ENCODE data around the gene SLC26A9.
"Not testable (repeated sequence)": the region's sequence is repeated elsewhere in the genome, so short reads cannot be mapped to it uniquely, and the experiment has no call there.

SLC26A9 gene

DNA sequence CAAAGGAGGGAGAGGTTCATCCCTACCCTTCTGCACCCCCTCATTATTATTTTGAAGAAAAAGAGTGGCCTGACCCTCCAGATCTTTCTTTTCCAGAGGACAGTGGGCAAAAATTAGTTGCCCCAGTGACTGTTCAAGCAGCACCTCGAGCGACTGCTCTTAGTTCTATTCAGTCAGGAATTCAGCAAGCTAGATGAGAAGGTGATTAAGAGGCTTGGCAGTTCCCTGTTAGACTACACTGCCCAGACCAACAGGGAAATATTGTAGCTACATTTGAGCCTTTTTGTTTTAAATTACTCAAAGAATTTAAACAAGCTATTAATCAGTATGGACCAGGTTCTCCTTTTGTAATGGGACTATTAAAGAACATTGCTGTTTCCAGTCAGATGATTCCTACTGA lies 51.8 kb downstream of the SLC26A9 start:
- not testable (repeated sequence) for DNase-seq

GRCh38 chr1:205890631-205891030 lies 52.6 kb downstream of the SLC26A9 start:
- DNase-seq: not testable (repeated sequence)

- not testable (repeated sequence) for DNase-seq
Observed at GRCh38 chr1:205889706-205890105, 53.5 kb downstream of the SLC26A9 start.

DNA sequence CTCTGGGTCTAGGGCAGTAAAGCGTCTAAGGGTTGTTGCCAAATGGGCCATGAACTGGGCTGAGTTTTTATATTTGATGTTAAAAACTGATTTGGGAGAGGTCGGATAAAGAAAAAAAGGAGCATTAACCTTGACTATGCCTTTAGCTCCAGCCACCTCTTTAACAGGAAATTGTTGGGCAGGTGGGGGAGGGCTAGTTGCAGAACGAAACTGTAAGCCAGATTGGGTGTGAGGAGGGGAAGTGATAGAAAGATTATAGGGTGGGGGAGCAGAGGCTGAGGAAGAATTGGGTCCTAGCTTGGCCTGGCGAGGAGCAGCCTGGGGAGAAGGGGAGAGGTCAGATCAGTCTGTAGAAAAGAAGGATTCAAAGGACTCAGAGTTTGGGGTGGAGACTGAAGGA lies 54.2 kb downstream of the SLC26A9 start:
- DNase-seq: not testable (repeated sequence)

- no peak for DNase-seq
Observed at GRCh38 chr1:205883792-205884191, 59.5 kb downstream of the SLC26A9 start.

DNA sequence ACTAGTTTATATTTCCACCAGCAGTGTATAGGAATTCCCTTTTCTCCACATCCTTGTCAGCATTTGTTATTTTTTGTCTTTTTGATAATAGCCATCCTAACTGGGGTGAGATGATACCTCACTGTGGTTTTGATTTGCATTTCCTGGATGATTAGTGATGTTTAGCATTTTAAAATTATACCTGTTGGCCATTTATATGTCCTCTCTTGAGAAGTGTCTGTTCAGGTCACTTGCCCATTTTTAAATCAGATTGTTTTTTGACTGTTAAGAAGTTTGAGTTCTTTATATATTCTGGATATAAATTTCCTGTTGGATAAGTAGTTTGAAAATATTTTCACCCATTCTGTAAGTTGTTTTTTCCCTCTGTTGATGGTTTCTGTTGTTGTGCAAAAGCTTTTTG lies 62.3 kb downstream of the SLC26A9 start:
- no peak for DNase-seq

- DNase-seq: no peak
Observed at GRCh38 chr1:205879974-205880373, 63.3 kb downstream of the SLC26A9 start.

- DNase-seq: no peak
Observed at GRCh38 chr1:205878026-205878425, 65.2 kb downstream of the SLC26A9 start.

- not testable (repeated sequence) for DNase-seq
Observed at GRCh38 chr1:205873148-205873547, 70.1 kb downstream of the SLC26A9 start.

GRCh38 chr1:205870236-205870635 lies 73.0 kb downstream of the SLC26A9 start:
- DNase-seq: no peak

Measured in inflammatory macrophage (primary cell).